Stimulated activated CD8-positive, alpha-beta memory T cell treated with anti-CD3 and anti-CD28 coated beads, Interleukin-15, amount 100 ng/mL, for 24 hours (primary cell): ENCODE measurements around the gene RGS8.

Experiments
- DNase-seq: peaks from one replicate; pipeline ENCODE4 v3.0.0-alpha.2; 2020; ENCODE audit warnings: low read depth

RGS8 gene

GRCh38 chr1:182637769-182638168 is 46.6 kb downstream of the RGS8 start:
- DNase-seq: no peak

DNA sequence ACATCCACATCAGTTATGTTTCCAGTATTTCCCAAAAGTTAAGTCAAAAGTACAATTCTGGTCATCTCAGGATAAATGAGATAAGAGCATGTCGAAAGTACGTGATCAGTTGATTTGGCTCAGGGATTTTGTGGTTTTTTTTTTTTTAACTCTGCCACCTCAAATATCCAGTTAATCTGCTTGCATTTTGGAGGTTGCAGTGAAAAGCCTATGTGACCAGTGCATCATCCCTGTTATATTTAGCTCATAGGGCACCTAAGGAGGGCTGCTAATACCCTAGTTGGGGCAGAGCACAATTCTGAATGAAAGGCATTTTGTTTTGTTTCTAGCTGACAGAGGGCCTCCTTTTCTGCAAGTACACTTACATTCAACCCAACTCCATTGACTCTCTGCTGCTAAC is 48.5 kb downstream of the RGS8 start:
- DNase-seq: no peak
